ENCODE data around the gene CBLN3. TPM values are rescaled to one million over a fixed set of nuclear protein-coding genes. Genes with fewer than 3 reads are reported as not detected.

Gene CBLN3
- total RNA-seq, 1 experiment from 2014 or later = 1.0 TPM

DNA sequence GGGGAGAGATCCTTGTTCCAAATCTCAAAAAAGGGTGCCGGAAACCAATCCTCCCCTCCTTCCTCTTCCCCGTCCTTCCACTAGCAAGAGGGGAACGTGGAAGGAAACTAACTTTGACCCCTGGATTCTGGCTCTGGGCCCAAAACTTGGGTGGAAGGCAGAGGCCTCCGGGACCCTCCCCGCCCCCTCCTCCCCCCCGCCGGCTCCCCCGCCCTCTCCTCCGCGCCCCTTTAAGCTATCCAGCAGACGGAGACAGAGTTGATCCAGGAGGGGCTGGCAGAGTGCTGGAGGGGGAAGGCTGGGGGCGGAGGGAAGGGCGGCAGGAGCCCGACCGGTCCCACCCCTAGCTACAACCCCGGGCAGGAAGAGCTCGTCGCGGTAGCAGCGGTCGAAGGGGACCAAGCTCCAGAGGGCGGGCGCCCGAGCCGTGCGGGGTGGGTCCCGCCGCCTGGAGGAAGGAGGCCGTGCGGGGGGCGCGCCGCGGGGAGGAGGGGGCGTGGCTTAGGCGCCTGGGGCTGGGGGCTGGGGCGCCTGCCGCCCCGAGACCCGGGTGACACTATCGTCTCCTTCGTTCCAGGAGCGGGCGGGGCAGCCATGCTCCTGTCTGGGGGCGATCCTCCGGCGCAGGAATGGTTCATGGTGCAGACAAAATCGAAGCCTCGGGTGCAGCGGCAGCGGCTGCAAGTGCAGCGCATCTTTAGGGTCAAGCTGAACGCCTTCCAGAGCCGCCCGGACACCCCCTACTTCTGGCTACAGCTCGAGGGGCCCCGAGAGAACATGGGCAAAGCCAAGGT lies 30.6 kb downstream of the CBLN3 start, which contains the start of gene NYNRIN:
Gene NYNRIN (plus strand): TSS at position 351 of the 794 bp plus-strand sequence. CDS start 244 bp downstream, at position 595.
- BruUV-seq (replicated peaks) = no TSS peak
- intact Hi-C loops (cut with micrococcal nuclease; ENCODE audit: unreplicated experiment) = no loop called here
- TF ChIP-seq, protein P1, sequence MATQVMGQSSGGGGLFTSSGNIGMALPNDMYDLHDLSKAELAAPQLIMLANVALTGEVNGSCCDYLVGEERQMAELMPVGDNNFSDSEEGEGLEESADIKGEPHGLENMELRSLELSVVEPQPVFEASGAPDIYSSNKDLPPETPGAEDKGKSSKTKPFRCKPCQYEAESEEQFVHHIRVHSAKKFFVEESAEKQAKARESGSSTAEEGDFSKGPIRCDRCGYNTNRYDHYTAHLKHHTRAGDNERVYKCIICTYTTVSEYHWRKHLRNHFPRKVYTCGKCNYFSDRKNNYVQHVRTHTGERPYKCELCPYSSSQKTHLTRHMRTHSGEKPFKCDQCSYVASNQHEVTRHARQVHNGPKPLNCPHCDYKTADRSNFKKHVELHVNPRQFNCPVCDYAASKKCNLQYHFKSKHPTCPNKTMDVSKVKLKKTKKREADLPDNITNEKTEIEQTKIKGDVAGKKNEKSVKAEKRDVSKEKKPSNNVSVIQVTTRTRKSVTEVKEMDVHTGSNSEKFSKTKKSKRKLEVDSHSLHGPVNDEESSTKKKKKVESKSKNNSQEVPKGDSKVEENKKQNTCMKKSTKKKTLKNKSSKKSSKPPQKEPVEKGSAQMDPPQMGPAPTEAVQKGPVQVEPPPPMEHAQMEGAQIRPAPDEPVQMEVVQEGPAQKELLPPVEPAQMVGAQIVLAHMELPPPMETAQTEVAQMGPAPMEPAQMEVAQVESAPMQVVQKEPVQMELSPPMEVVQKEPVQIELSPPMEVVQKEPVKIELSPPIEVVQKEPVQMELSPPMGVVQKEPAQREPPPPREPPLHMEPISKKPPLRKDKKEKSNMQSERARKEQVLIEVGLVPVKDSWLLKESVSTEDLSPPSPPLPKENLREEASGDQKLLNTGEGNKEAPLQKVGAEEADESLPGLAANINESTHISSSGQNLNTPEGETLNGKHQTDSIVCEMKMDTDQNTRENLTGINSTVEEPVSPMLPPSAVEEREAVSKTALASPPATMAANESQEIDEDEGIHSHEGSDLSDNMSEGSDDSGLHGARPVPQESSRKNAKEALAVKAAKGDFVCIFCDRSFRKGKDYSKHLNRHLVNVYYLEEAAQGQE (IDR thresholded peaks at IDR 0.05; ENCODE audit: insufficient read depth in 1 of 2, low read depth in 2 of 2, low read length in 1 of 2) = no peak
- TF ChIP-seq TCF7L2 (IDR thresholded peaks at IDR 0.05; ENCODE audit: low read depth, low read length) (no peak), SIN3A (IDR thresholded peaks at IDR 0.05; ENCODE audit: borderline replicate concordance, insufficient read depth, low read depth, low read length) (no peak), POLR2AphosphoS5 (IDR thresholded peaks at IDR 0.05; ENCODE audit: low read depth, low read length) (no peak)
- TF ChIP-seq, protein P2, sequence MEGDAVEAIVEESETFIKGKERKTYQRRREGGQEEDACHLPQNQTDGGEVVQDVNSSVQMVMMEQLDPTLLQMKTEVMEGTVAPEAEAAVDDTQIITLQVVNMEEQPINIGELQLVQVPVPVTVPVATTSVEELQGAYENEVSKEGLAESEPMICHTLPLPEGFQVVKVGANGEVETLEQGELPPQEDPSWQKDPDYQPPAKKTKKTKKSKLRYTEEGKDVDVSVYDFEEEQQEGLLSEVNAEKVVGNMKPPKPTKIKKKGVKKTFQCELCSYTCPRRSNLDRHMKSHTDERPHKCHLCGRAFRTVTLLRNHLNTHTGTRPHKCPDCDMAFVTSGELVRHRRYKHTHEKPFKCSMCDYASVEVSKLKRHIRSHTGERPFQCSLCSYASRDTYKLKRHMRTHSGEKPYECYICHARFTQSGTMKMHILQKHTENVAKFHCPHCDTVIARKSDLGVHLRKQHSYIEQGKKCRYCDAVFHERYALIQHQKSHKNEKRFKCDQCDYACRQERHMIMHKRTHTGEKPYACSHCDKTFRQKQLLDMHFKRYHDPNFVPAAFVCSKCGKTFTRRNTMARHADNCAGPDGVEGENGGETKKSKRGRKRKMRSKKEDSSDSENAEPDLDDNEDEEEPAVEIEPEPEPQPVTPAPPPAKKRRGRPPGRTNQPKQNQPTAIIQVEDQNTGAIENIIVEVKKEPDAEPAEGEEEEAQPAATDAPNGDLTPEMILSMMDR (IDR thresholded peaks at IDR 0.05) = no peak
- CTCF ChIA-PET = interaction anchor here (0.7 kb wide), 1 partner anchor 14 kb away, joined by 4 read pairs; no protein-coding TSS in a partner anchor
- H3K4me1 ChIP-seq (ENCODE audit: control insufficient read depth, insufficient read depth, low read length) = no peaks in the 10 kb centered on the region
- H3K27ac ChIP-seq (ENCODE audit: low read length) = no peak within 1 kb of the TSS
- no peaks in the 10 kb centered on the region for H3K9me3 ChIP-seq (ENCODE audit: control insufficient read depth, insufficient read depth, low read depth, low read length)
- in situ Hi-C loops (cut with HindIII; ENCODE audit: low pct_unique_long_range_greater_than_20kb, low sequenced_read_pairs) = no loop called here
- peak within 1 kb of the TSS; percentile 23 to 33; a peak in 3 of 4 replicates for H3K4me3 ChIP-seq (ENCODE audit: low read depth in 2 of 2, low read length in 2 of 2)
- ATAC-seq (peak; percentile 70; the same call in 1 of the 2 replicates), DNase-seq (ENCODE audit: low read depth, low spot score) (no peak)
- POLR2A ChIA-PET = interaction anchor here (0.5 to 0.7 kb wide), 2 partner anchors 20 to 272 kb away, joined by 3 to 16 read pairs; no protein-coding TSS in a partner anchor
- H3K27me3 ChIP-seq (ENCODE audit: control insufficient read depth, insufficient read depth, low read length) = peaks cover 3% of the 10 kb centered on the region; the same call in 1 of the 2 replicates
- no peaks in the 10 kb centered on the region for H3K36me3 ChIP-seq (ENCODE audit: control insufficient read depth, insufficient read depth, low read length)

DNA sequence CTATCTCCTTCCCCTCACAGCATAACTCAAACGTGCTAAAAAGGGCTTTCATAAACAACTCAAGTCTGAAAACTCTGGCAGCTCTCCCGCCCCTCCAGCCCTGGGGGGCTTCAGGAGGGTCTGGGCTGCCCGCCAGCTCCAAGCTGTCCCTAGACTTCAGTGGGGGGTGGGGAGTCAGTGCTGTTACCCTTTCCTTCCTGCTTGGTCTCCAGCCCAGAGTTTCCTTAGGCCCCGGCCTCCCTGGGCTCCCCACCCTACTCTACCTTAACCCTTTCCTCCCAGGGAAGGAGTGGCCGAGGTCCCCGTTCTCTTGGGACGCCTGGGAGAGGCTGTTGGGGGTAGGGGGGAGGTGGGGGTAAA lies 31.2 kb downstream of the CBLN3 start:
- intact Hi-C loops (cut with micrococcal nuclease; ENCODE audit: unreplicated experiment) = no loop called here
- BruUV-seq (replicated peaks) = no TSS peak

More for the DNA sequence above, 31.2 kb downstream of the CBLN3 start:
- H3K4me3 ChIP-seq (ENCODE audit: low read depth in 2 of 2, low read length in 2 of 2) = no peak overlapping the region
- no peaks in the 10 kb centered on the region for H3K36me3 ChIP-seq (ENCODE audit: control insufficient read depth, insufficient read depth, low read length)
- DNase-seq (ENCODE audit: low read depth, low spot score) (no peak), ATAC-seq (no peak)
- POLR2A ChIA-PET = interaction anchor here (0.5 to 0.7 kb wide), 2 partner anchors 21 to 271 kb away, joined by 3 to 16 read pairs; no protein-coding TSS in a partner anchor
- TF ChIP-seq POLR2AphosphoS5 (IDR thresholded peaks at IDR 0.05; ENCODE audit: low read depth, low read length) (no peak), TCF7L2 (IDR thresholded peaks at IDR 0.05; ENCODE audit: low read depth, low read length) (no peak), SIN3A (IDR thresholded peaks at IDR 0.05; ENCODE audit: borderline replicate concordance, insufficient read depth, low read depth, low read length) (no peak)
- TF ChIP-seq, protein P2 (IDR thresholded peaks at IDR 0.05) = no peak
- TF ChIP-seq, protein P1 (IDR thresholded peaks at IDR 0.05; ENCODE audit: insufficient read depth in 1 of 2, low read depth in 2 of 2, low read length in 1 of 2) = no peak
- in situ Hi-C loops (cut with HindIII; ENCODE audit: low pct_unique_long_range_greater_than_20kb, low sequenced_read_pairs) = no loop called here
- H3K27ac ChIP-seq (ENCODE audit: low read length) = no peak overlapping the region
- H3K9me3 ChIP-seq (ENCODE audit: control insufficient read depth, insufficient read depth, low read depth, low read length) = no peaks in the 10 kb centered on the region
- H3K27me3 ChIP-seq (ENCODE audit: control insufficient read depth, insufficient read depth, low read length) = peaks cover under 1% of the 10 kb centered on the region; the same call in 1 of the 2 replicates
- H3K4me1 ChIP-seq (ENCODE audit: control insufficient read depth, insufficient read depth, low read length) = no peaks in the 10 kb centered on the region
- CTCF ChIA-PET = no interaction called here

Measured in Panc1 (cell line).